ENCODE results near the gene PCNX1.

DNA sequence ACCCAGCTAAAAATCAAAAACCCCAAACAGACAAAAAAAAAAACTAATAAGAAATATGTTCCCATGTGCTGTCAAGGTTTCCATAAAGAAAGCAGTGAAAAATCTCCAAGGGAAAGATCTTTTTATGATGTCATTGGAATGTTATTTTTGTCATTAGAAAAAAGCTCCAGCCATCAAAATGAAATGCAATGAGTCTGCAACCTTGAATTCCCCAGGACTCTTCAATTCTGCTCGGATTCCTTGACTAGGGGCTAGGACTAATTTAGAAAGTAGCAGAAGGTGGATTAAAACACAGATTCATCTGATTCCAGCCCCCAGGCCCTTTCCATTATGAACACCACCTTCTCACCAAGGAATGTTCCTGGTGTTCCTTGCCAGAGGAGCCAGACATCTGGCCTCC lies 6.0 kb upstream of the PCNX1 start:
- TF ChIP-seq EZH2 (IDR thresholded peaks at IDR 0.05; ENCODE audit: borderline replicate concordance) (no peak), EZH2phosphoT487 (IDR thresholded peaks at IDR 0.05; ENCODE audit: low read depth, severe bottlenecking, unreplicated experiment) (no peak)
- TF ChIP-seq, protein P1, sequence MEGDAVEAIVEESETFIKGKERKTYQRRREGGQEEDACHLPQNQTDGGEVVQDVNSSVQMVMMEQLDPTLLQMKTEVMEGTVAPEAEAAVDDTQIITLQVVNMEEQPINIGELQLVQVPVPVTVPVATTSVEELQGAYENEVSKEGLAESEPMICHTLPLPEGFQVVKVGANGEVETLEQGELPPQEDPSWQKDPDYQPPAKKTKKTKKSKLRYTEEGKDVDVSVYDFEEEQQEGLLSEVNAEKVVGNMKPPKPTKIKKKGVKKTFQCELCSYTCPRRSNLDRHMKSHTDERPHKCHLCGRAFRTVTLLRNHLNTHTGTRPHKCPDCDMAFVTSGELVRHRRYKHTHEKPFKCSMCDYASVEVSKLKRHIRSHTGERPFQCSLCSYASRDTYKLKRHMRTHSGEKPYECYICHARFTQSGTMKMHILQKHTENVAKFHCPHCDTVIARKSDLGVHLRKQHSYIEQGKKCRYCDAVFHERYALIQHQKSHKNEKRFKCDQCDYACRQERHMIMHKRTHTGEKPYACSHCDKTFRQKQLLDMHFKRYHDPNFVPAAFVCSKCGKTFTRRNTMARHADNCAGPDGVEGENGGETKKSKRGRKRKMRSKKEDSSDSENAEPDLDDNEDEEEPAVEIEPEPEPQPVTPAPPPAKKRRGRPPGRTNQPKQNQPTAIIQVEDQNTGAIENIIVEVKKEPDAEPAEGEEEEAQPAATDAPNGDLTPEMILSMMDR (IDR thresholded peaks at IDR 0.05; ENCODE audit: poor library complexity): no peak

All from hepatocyte (in vitro differentiated cells).